Measurements from ENCODE around the gene UROD. TPM values are rescaled to one million over a fixed set of nuclear protein-coding genes. Genes with fewer than 3 reads are reported as not detected.

Gene UROD
- polyA plus RNA-seq, 1 donor, result 104 TPM

- DNase-seq, result no peak
These were observed 6.3 kb upstream of the UROD start for GRCh38 chr1:45005761-45006160.

GRCh38 chr1:45007311-45007710, 4.7 kb upstream of the UROD start:
- no peak for DNase-seq

- DNase-seq, result no peak
These were observed 4.0 kb upstream of the UROD start for GRCh38 chr1:45008076-45008475.

GRCh38 chr1:45008516-45008915, 3.5 kb upstream of the UROD start:
- no peak for DNase-seq

- no peak for DNase-seq
These were observed 2.7 kb upstream of the UROD start for GRCh38 chr1:45009296-45009865.

GRCh38 chr1:45009956-45010854, 1.8 kb upstream of the UROD start:
- DNase-seq, result no peak

GRCh38 chr1:45010855-45011811, 921 bp upstream of the UROD start, which contains the start of gene HECTD3:
HECTD3 (minus strand) TSS chr1:45011324; CDS start chr1:45011257, 67 bp downstream.
- peak; percentile 72 for DNase-seq

GRCh38 chr1:45012639-45013278, 705 bp downstream of the UROD start:
- peak; percentile 35 for DNase-seq

GRCh38 chr1:45013551-45014209, 1.6 kb downstream of the UROD start:
- DNase-seq, result no peak

GRCh38 chr1:45014321-45015028, 2.4 kb downstream of the UROD start:
- DNase-seq, result peak; percentile 83

GRCh38 chr1:45015683-45016082, 3.6 kb downstream of the UROD start:
- no peak for DNase-seq

- DNase-seq, result no peak
These were observed 4.1 kb downstream of the UROD start for GRCh38 chr1:45016090-45016697.

- DNase-seq, result no peak
These were observed 4.7 kb downstream of the UROD start for GRCh38 chr1:45016767-45017166.

GRCh38 chr1:45018599-45019230, 6.7 kb downstream of the UROD start:
- peak; percentile 45 for DNase-seq

GRCh38 chr1:45023663-45024062, 11.6 kb downstream of the UROD start:
- DNase-seq, result no peak

- DNase-seq, result no peak
These were observed 14.4 kb downstream of the UROD start for GRCh38 chr1:45026446-45026845.

- no peak for DNase-seq
These were observed 20.8 kb downstream of the UROD start for GRCh38 chr1:45032837-45033236.

- DNase-seq, result no peak
These were observed 21.3 kb downstream of the UROD start for GRCh38 chr1:45033356-45033755.

GRCh38 chr1:45035631-45036301, 23.7 kb downstream of the UROD start:
- no peak for DNase-seq
